ENCODE measurements around the gene C1QTNF8. TPM values are rescaled to one million over a fixed set of nuclear protein-coding genes. Genes with fewer than 3 reads are reported as not detected.

C1QTNF8 gene
- total and polyA plus RNA-seq, 2 donors (not counting 1 experiment from before 2014, with no cell fraction given), result not detected

DNA sequence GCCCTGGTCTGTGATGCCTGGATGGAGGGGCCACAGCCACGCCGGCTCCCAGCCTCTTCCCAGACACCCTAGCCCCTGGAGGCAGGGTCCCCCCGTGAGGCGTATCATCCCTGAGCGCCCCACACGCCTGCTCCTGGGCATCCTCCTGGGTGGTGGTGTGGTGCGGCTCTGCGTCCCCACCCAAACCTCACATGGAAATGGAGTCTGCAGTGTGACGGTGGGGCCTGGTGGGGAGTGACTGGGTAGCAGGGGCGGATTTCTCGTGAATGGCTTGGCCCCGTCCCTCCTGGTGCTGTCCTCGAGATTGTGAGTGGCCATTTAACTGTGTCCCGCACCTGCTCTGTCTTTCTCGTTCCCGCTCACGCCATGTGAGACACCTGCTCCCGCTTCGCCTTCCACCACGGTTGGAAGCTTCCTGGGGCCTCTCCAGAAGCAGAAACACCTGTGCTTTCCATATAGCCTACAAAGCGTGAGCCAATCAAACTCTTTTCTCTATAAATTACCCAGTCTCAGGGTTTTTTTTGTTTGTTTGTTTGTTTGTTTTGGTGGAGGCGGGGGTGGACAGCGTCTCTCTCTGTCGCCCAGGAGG is 29.4 kb downstream of the C1QTNF8 start:
- H3K4me1 Mint-ChIP-seq, result no peaks in the 10 kb centered on the region
- CTCF ChIA-PET, result no interaction called here

More for the DNA sequence above, 29.4 kb downstream of the C1QTNF8 start:
- Histone ChIP-seq H4K20me1 (ENCODE audit: control insufficient read depth, insufficient read depth, low read length, poor library complexity, severe bottlenecking) (no peaks in the 10 kb centered on the region), H3K9ac (ENCODE audit: low read length) (no peak overlapping the region), H3K27ac (ENCODE audit: low read length in 2 of 2) (no peak overlapping the region), H3K27me3 (replicated peaks in 1 of 4; ENCODE audit: control extremely low read depth in 1 of 4, control insufficient read depth in 3 of 4, insufficient read depth in 4 of 4, low read length in 3 of 4) (peaks cover 0 to 35% (median under 1%) of the 10 kb centered on the region in 4 experiments), H3K79me2 (ENCODE audit: control insufficient read depth, insufficient read depth, low read length) (no peaks in the 10 kb centered on the region), H2AFZ (ENCODE audit: insufficient read depth, low read depth, low read length, poor library complexity, severe bottlenecking) (no peak overlapping the region), H3K9me3 (ENCODE audit: control extremely low read depth in 1 of 3, control insufficient read depth in 2 of 3, insufficient read depth in 1 of 3, low read length in 2 of 3) (peaks cover 0 to 24% (median 0%) of the 10 kb centered on the region in 3 donors), H3K4me2 (replicated peaks; ENCODE audit: low read depth, low read length, poor library complexity, severe bottlenecking) (no peak overlapping the region), H3K36me3 (replicated peaks in 1 of 2; ENCODE audit: control extremely low read depth in 1 of 2, control insufficient read depth in 1 of 2, extremely low read depth in 1 of 2, insufficient read depth in 2 of 2, low read length in 1 of 2) (no peaks in the 10 kb centered on the region), H3K4me3 (ENCODE audit: control extremely low read depth in 1 of 5, extremely low read depth in 1 of 5, insufficient read depth in 1 of 5, low read depth in 2 of 5, low read length in 4 of 5) (no peak overlapping the region), H3K4me1 (ENCODE audit: control insufficient read depth in 2 of 2, insufficient read depth in 2 of 2, low read length in 2 of 2) (no peaks in the 10 kb centered on the region)
- no peak for TF ChIP-seq EZH2 (IDR thresholded peaks at IDR 0.05; ENCODE audit: borderline replicate concordance, insufficient read depth, low read depth, low read length, poor library complexity, severe bottlenecking)
- TF ChIP-seq CTCF (IDR thresholded peaks at IDR 0.05), result no peak
- intact Hi-C loops (cut with micrococcal nuclease), result no loop called here
- peaks cover 14% of the 10 kb centered on the region for H3K27me3 Mint-ChIP-seq
- DNase-seq (no peak), ATAC-seq (ENCODE audit: low read depth) (no peak)
- no peaks in the 10 kb centered on the region for H3K9me3 Mint-ChIP-seq (ENCODE audit: insufficient read depth)
- WGBS (ENCODE audit: insufficient coverage), result 75% methylated on average over 14 of the region's 24 CpGs
- POLR2A ChIA-PET, result no interaction called here
- H3K27ac Mint-ChIP-seq, result no peak overlapping the region
- H3K4me3 Mint-ChIP-seq, result no peak overlapping the region

Data from B cell (primary cell).